Stomach (tissue), 4 donors: ENCODE results near the gene FBXL4.

Experiments used
- POLR2AphosphoS5 ChIP-seq, 3 donors: sonication (generic); formaldehyde crosslinking; IDR thresholded peaks; one replicate each; pipeline ENCODE4 v1.6.1; 2016; ENCODE audit warnings: antibody characterized with exemption in 3 of 3
- TF ChIP-seq, protein P1 (sequence below), 7 experiments: fragments of 450-650 bp in 4 of 7; fragments of 200-600 bp in 3 of 7; sonication (generic) in 3 of 7; IDR thresholded peaks; one replicate each; pipeline ENCODE4 v1.5.1; 2016 to 2019; ENCODE audit warnings: antibody characterized with exemption in 7 of 7, control low read depth in 2 of 7, mild to moderate bottlenecking in 1 of 7

DNA sequence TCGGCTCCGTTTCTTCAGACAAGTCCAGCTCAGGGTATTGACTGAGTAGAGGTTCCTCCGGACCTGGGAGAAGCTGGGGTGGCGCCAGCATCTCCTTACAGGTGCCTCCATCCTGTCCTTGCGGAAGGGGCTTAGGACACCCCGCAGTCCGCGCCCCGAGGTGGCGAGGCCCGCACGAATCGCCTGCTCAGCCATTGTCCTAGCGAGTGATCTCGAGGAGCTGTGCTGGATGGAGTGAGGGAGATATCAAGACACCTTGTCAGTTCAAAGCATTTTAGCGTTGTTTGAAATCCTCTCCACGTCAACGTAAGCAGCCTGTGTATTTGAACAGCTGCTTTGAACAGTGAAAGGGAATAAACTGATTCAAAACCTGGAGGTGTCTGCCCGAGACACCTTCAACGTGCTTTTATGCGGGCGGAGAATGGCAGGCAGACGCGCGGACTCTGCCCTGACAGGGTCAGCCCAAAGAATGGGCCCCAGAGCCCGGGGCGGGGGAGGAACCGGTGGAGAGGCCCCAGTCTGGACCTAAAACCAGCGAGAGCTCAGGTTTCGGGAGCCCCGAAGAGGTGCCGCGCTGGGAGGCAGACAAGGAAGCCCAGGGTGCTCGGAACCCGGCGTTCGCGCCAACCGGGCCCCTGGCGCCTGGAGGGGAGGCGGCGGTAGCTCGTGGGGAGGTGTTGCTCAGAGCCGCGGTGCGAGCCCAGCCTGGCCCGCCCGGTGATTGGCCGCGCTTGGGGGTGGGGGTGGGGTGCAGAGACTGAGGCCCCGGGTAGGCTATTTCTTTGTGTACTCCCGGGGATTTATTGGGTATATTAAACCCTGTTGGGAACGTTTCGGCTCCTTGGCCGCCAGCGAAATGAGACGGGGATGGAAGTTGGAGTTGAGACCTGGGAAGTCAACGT is 116.4 kb downstream of the FBXL4 start:
- TF ChIP-seq, protein P1, sequence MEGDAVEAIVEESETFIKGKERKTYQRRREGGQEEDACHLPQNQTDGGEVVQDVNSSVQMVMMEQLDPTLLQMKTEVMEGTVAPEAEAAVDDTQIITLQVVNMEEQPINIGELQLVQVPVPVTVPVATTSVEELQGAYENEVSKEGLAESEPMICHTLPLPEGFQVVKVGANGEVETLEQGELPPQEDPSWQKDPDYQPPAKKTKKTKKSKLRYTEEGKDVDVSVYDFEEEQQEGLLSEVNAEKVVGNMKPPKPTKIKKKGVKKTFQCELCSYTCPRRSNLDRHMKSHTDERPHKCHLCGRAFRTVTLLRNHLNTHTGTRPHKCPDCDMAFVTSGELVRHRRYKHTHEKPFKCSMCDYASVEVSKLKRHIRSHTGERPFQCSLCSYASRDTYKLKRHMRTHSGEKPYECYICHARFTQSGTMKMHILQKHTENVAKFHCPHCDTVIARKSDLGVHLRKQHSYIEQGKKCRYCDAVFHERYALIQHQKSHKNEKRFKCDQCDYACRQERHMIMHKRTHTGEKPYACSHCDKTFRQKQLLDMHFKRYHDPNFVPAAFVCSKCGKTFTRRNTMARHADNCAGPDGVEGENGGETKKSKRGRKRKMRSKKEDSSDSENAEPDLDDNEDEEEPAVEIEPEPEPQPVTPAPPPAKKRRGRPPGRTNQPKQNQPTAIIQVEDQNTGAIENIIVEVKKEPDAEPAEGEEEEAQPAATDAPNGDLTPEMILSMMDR (IDR thresholded peaks at IDR 0.05), result no peak
- no peak for TF ChIP-seq POLR2AphosphoS5 (IDR thresholded peaks at IDR 0.05)
